Right atrium auricular region (tissue), 2 donors: ENCODE results near the gene KLF6. TPM values are rescaled to one million over a fixed set of nuclear protein-coding genes. Genes with fewer than 3 reads are reported as not detected.

Experiments
- DNase-seq: peaks from one replicate; pipeline ENCODE4 v3.0.0-alpha.2; 2019; ENCODE audit warnings: low spot score
- H3K27ac ChIP-seq, 2 donors: fragments of 200-600 bp; sonication (generic); 1 replicate in 1 of 2; 2 replicates in 1 of 2; pipeline ENCODE4 v1.5.1; 2016 to 2019
- H3K27me3 ChIP-seq, 2 donors: fragments of 200-600 bp; sonication (generic); one replicate each; pipeline versions ENCODE4 v1.5.1 to v1.6.0; 2017 to 2019
- H3K36me3 ChIP-seq: fragments of 200-600 bp; sonication (generic); one replicate; pipeline ENCODE4 v1.5.1; 2016
- H3K4me1 ChIP-seq, 2 donors: fragments of 200-600 bp; sonication (generic); one replicate each; pipeline versions ENCODE4 v1.5.1 to v1.6.0; 2017 to 2019
- H3K4me3 ChIP-seq, 2 donors: fragments of 200-600 bp; sonication (generic); 1 replicate in 1 of 2; 2 replicates in 1 of 2; pipeline ENCODE4 v1.5.1; 2017 to 2019; ENCODE audit warnings: mild to moderate bottlenecking in 1 of 2, moderate library complexity in 1 of 2
- H3K9me3 ChIP-seq, 2 donors: fragments of 200-600 bp; sonication (generic); one replicate each; pipeline ENCODE4 v1.5.1; 2019
- total RNA-seq, 2 donors: library from RNA; depleted of rRNA; stranded (reverse); fragments of >200 nt; gene quantifications; one replicate each; pipeline ENCODE4 v1.1.0, GENCODE V29; 2016
- TF ChIP-seq, protein P1 (sequence below), 2 donors: fragments of 200-600 bp; sonication (generic); IDR thresholded peaks; one replicate each; pipeline ENCODE4 v1.5.1; 2019; ENCODE audit warnings: antibody characterized with exemption in 2 of 2

KLF6 gene
- total RNA-seq, 2 donors from 2014 or later: 29.1 to 44.7 TPM

DNA sequence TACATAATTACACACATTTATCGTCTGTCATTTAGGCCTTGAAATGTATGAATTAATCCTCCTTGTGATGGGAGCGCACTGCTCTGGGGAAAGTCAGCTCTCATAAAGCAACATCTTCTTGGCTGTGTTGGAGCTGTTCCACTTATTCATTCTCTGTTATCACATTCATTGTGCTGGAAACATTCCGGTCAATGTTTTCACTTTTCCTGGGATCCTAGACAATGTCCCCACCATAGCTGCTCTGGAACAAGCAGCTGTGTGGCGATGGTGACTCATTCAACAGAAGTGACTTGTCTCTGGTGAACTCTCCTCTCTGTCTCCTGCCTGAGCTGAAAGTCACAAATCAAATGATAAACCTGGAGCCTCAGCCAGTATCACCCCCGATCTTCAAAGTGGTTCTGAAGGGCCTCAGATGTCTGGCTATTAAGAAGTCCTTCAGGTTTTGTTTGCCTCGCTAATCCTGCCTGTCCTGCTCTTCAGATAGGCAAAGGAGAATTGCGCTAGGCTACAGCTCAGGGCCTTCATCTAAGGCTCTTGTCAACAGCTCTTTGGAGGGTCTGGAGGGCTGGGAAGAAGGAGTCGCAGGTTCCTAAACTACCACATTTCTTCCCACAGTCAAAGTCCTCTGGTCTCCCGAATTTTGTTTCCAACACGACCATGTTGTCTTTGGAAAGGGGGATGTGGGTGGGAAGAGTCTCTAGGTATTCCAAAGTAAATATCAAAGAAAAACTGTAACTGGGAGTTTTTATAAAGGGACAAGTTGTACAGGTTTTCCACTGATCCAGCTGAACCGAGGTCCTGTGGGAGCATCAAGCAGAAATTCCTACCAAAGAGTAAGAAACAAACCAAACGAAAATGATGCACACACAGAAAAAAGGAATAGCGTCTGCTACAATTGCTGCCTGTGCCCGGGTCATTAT is 29.3 kb downstream of the KLF6 start:
- Histone ChIP-seq H3K9me3 (no peaks in the 10 kb centered on the region), H3K4me1 (peaks cover 0 to 26% of the 10 kb centered on the region in 2 donors)
- peak; percentile 79 for DNase-seq

DNA sequence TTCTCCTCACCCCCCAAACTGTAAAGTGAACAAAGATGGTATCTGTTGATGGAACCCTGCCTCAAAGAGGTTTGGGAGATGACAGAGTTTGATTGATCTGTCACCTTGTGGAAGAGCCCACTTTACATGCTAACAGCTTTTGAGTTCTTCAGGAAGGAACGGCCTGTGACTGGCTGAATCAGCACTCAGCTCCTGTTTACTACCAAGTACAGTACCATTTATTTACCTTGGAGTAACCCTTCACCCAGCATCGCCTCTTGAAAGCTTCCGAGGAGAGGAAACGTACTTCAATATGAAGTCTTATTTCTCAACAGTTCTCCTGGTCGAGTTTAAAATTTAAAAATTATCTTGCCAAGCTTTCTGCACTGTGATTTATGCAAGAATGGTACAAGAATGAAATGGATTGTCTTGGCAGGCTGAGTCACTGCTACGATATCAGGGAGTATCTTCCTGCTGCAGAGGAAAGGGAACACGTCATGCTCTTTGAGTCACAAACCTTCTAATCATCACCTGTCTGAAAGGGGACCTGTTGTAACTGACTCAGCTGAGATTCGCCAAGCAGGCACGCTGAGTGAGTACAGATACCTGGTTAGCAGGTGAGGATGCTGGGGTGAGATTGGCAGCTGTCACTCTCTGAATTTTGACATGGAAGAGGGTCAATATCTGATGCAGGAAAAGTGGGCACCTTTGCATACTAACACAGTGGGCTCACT is 30.1 kb downstream of the KLF6 start:
- H3K27me3 ChIP-seq: no peaks in the 10 kb centered on the region
- H3K27ac ChIP-seq: peak overlapping the region; percentile 72 to 84
- TF ChIP-seq, protein P1, sequence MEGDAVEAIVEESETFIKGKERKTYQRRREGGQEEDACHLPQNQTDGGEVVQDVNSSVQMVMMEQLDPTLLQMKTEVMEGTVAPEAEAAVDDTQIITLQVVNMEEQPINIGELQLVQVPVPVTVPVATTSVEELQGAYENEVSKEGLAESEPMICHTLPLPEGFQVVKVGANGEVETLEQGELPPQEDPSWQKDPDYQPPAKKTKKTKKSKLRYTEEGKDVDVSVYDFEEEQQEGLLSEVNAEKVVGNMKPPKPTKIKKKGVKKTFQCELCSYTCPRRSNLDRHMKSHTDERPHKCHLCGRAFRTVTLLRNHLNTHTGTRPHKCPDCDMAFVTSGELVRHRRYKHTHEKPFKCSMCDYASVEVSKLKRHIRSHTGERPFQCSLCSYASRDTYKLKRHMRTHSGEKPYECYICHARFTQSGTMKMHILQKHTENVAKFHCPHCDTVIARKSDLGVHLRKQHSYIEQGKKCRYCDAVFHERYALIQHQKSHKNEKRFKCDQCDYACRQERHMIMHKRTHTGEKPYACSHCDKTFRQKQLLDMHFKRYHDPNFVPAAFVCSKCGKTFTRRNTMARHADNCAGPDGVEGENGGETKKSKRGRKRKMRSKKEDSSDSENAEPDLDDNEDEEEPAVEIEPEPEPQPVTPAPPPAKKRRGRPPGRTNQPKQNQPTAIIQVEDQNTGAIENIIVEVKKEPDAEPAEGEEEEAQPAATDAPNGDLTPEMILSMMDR (IDR thresholded peaks at IDR 0.05): no peak
- DNase-seq: peak; percentile 73
- no peaks in the 10 kb centered on the region for H3K9me3 ChIP-seq
- H3K36me3 ChIP-seq: no peaks in the 10 kb centered on the region
- H3K4me3 ChIP-seq: no peak overlapping the region
- peaks cover 0 to 33% of the 10 kb centered on the region in 2 donors for H3K4me1 ChIP-seq

More for the DNA sequence above, 29.3 kb downstream of the KLF6 start:
- Histone ChIP-seq H3K27ac (peak overlapping the region; percentile 72 to 84), H3K4me3 (no peak overlapping the region), H3K36me3 (no peaks in the 10 kb centered on the region), H3K27me3 (no peaks in the 10 kb centered on the region)
- TF ChIP-seq, protein P1 (IDR thresholded peaks at IDR 0.05): no peak

DNA sequence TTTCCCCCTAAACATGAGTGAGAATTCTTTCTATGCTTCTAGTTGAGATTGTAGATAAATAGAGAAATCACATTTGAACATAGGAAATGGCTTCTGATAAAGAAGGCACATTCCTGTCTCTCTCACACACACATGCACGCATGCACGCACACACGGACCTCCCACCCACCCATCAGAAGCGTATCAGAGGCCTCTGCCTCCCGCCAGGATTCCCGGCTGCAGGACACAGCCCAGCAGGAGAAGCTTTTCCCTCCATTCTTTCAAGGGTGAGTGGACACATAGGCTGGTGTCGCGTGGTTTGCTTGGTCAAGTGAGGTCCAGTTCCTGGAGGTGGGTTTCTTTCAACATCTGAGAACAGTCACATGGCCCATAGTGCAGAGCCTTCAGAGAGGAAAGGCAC is 34.2 kb downstream of the KLF6 start:
- Histone ChIP-seq H3K9me3 (no peaks in the 10 kb centered on the region), H3K4me3 (no peak overlapping the region), H3K36me3 (no peaks in the 10 kb centered on the region), H3K4me1 (peaks cover 0 to 54% of the 10 kb centered on the region in 2 donors), H3K27ac (no peak overlapping the region), H3K27me3 (no peaks in the 10 kb centered on the region)
- TF ChIP-seq, protein P1 (IDR thresholded peaks at IDR 0.05): no peak
- no peak for DNase-seq

DNA sequence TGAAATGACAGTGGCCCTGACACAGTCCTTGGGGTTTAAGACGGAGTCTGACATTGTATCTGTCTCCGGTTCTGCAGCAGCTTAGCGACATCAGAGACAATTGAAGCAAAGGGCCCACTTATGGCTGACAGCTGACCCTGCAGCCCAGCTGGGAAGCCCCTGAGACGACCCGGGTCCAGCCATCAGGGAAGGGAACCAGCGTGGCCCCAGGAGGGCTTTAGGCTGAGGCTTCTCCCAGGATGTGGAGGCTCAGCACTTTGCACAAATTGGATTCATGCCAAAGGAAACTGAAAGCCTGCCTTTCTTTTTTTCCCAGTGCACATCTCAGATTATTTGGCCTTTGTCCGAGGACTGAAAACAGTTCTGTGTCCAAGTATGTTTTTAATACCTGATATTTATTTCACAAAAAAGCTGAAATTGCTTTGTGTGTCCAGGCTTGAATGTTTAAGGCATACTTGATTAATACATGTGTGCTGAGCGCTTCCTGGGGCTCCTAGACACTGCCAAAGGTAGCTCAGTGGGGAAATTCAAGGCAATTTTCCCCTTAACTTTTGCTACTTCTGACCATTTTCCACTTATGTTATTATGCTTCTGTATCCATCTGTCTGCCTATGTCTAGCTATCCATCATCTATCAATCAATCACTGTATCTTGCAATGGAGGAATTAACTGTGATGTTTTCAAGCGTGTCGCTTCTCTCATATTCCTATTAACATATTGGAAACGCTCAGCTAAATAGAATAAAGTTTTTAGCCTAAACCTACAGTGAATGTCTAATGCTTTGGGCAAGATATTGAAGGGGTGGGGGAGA is 34.8 kb downstream of the KLF6 start:
- Histone ChIP-seq H3K4me1 (peaks cover 0 to 47% of the 10 kb centered on the region in 2 donors), H3K9me3 (no peaks in the 10 kb centered on the region), H3K4me3 (peak overlapping the region; percentile 12 to 18), H3K27ac (peak overlapping the region; percentile 79 to 90), H3K36me3 (no peaks in the 10 kb centered on the region), H3K27me3 (no peaks in the 10 kb centered on the region)
- TF ChIP-seq, protein P1 (IDR thresholded peaks at IDR 0.05): no peak
- DNase-seq: no peak

DNA sequence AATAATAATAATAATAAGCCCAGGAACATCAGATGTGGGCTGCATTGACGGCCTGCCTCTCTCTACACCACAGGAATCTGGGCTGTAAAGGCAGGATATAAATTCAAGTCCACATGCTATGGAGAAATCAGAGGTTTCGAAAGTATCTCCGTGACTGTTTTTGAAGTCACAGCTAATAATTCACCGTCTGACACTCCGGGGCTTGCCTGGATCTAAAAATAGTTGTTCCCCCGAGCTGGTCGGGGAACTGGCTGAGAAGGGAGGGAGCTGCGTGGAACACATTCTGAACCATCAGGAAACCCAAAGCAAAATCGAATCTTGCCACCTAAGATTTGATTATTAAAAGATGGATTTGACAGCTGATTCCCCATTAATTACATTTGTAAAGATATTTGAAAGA is 35.4 kb downstream of the KLF6 start:
- peak overlapping the region; percentile 79 to 90 for H3K27ac ChIP-seq
- no peaks in the 10 kb centered on the region for H3K9me3 ChIP-seq
- TF ChIP-seq, protein P1 (IDR thresholded peaks at IDR 0.05): no peak
- peaks cover 0 to 41% of the 10 kb centered on the region in 2 donors for H3K4me1 ChIP-seq
- H3K36me3 ChIP-seq: no peaks in the 10 kb centered on the region
- no peak for DNase-seq
- H3K27me3 ChIP-seq: no peaks in the 10 kb centered on the region
- peak overlapping the region; percentile 12 to 18 for H3K4me3 ChIP-seq
